HG03159 (cell line): ENCODE results near the gene PIK3C2G.

ENCODE experiments used
- ATAC-seq: cut with Tn5 transposase; IDR thresholded peaks from one replicate; pipeline ENCODE4 v1.9.1; 2021; ENCODE audit warnings: mild to moderate bottlenecking, moderate library complexity; ENCODE audit not compliant: unreplicated experiment

The PIK3C2G gene

GRCh38 chr12:18612971-18613370 lies 351.7 kb downstream of the PIK3C2G start:
- no peak for ATAC-seq

GRCh38 chr12:18620986-18621385 lies 359.7 kb downstream of the PIK3C2G start:
- ATAC-seq = no peak

- no peak for ATAC-seq
Measured at GRCh38 chr12:18629445-18629844, 368.1 kb downstream of the PIK3C2G start.

- ATAC-seq = no peak
Measured at GRCh38 chr12:18629916-18630315, 368.6 kb downstream of the PIK3C2G start.

GRCh38 chr12:18631339-18631738 lies 370.0 kb downstream of the PIK3C2G start:
- ATAC-seq = no peak

- ATAC-seq = no peak
Measured at GRCh38 chr12:18632848-18633247, 371.5 kb downstream of the PIK3C2G start.

GRCh38 chr12:18634382-18634781 lies 373.1 kb downstream of the PIK3C2G start:
- no peak for ATAC-seq

GRCh38 chr12:18640321-18640955 lies 379.1 kb downstream of the PIK3C2G start:
- ATAC-seq = no peak

GRCh38 chr12:18643681-18644080 lies 382.4 kb downstream of the PIK3C2G start:
- no peak for ATAC-seq

- ATAC-seq = no peak
Measured at GRCh38 chr12:18644564-18644963, 383.2 kb downstream of the PIK3C2G start.

GRCh38 chr12:18646286-18646890 lies 385.1 kb downstream of the PIK3C2G start:
- ATAC-seq = no peak

GRCh38 chr12:18651525-18651924 lies 390.2 kb downstream of the PIK3C2G start:
- ATAC-seq = no peak

- ATAC-seq = no peak
Measured at GRCh38 chr12:18652596-18652995, 391.3 kb downstream of the PIK3C2G start.

- ATAC-seq = no peak
Measured at GRCh38 chr12:18653465-18653864, 392.1 kb downstream of the PIK3C2G start.

GRCh38 chr12:18655351-18655750 lies 394.0 kb downstream of the PIK3C2G start:
- ATAC-seq = no peak

- no peak for ATAC-seq
Measured at GRCh38 chr12:18658179-18658578, 396.9 kb downstream of the PIK3C2G start.

GRCh38 chr12:18658829-18659228 lies 397.5 kb downstream of the PIK3C2G start:
- ATAC-seq = no peak

- no peak for ATAC-seq
Measured at GRCh38 chr12:18676141-18676540, 414.8 kb downstream of the PIK3C2G start.

- ATAC-seq = no peak
Measured at GRCh38 chr12:18676996-18677588, 415.8 kb downstream of the PIK3C2G start.

GRCh38 chr12:18681818-18682217 lies 420.5 kb downstream of the PIK3C2G start:
- no peak for ATAC-seq

GRCh38 chr12:18683327-18684013 lies 422.2 kb downstream of the PIK3C2G start:
- ATAC-seq = no peak

- ATAC-seq = no peak
Measured at GRCh38 chr12:18684430-18684829, 423.1 kb downstream of the PIK3C2G start.
